Stromal cell of bone marrow (primary cell): Measurements from ENCODE around the gene NPIPA8.
"Not testable (repeated sequence)": the region's sequence is repeated elsewhere in the genome, so short reads cannot be mapped to it uniquely, and the experiment has no call there.

Experiments
- DNase-seq: peaks from one replicate; pipeline ENCODE4 v3.0.0-alpha.2; 2012; ENCODE audit warnings: low read depth

NPIPA8 gene

DNA sequence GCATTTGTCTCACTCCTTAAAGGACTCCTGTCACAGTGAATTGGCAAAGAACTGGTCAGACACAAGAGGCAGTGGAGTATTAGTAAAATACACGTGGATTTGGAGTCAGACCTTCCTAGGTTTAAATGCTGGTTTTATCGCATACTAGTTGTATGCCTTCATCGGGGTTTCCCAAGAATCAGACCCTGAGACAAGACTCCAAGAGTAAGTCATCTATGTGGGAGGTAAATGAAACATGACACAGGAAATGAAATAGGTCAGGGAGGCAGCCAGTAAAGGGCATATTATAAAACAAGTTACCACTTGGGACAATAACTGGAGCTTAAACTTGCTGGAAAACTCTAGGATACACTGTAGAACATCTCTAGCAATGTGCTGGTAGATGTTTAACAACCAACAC lies 59.8 kb downstream of the NPIPA8 start:
- DNase-seq, result not testable (repeated sequence)

GRCh38 chr16:18270171-18270570 lies 66.4 kb downstream of the NPIPA8 start:
- not testable (repeated sequence) for DNase-seq
